GM21723 (cell line): ENCODE data around the gene CORO2B.
"Not testable (repeated sequence)": the region's sequence is repeated elsewhere in the genome, so short reads cannot be mapped to it uniquely, and the experiment has no call there.

ENCODE experiments used
- ATAC-seq: cut with Tn5 transposase; IDR thresholded peaks from one replicate; pipeline ENCODE4 v1.9.1; 2021; ENCODE audit warnings: mild to moderate bottlenecking, moderate library complexity; ENCODE audit not compliant: unreplicated experiment

The CORO2B gene

DNA sequence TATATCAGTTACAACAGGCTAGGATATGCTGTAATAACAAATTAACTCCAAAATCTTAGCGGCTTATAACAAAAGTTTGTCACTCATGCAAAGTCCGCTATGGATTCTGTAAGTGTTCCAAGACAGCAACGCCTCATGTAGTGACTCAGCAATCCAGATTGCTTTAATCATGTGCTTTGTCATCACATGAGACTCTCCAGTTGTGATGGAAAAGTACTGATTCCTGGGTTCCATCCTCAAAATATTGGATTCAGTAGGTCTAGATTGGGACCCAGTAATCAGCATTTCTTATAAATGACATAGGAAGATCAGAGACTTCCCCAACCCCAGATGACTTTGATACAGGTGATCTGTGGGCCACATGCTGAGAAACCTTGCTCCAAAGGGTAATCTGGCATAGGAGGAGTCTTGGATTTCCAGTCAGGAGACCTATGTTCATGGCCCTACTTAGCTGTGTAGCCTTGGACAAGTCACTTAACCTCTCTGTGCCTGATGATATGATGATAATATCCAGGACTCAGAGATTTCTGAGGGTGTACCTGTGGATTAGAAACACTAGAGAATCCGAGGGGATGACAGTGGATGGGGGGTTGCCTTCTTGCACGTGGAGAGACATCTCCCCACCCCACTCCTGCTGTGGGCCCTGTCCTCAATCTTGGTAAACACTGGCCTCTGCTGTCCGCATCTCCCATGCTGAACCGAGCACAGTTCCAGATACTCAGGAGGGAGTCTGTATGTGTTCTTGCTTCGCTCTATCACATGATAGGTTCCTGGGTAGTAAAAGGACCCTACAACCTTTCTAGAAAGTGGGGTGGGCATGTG, 65.5 kb downstream of the CORO2B start:
- ATAC-seq = no peak

- no peak for ATAC-seq
Measured at GRCh38 chr15:68644996-68645395, 66.2 kb downstream of the CORO2B start.

- no peak for ATAC-seq
Measured at GRCh38 chr15:68646156-68646555, 67.4 kb downstream of the CORO2B start.

GRCh38 chr15:68646696-68647095, 67.9 kb downstream of the CORO2B start:
- no peak for ATAC-seq

DNA sequence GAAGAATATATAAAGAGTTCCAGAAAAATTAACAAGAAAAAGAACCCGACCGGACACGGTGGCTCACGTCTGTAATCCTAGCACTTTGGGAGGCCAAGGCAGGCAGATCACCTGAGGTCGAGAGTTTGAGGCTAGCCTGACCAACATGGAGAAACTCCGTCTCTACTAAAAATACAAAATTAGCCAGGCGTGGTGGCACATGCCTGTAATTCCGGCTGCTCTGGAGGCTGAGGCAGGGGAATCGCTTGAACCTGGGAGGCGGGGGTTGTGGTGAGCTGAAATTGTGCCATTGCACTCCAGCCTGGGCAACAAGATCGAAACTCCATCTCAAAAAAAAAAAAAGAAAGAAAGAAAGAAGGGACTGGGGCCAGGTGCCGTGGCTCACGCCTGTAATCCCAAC, 68.6 kb downstream of the CORO2B start:
- not testable (repeated sequence) for ATAC-seq

- ATAC-seq = no peak
Measured at GRCh38 chr15:68650901-68651709, 72.3 kb downstream of the CORO2B start.

DNA sequence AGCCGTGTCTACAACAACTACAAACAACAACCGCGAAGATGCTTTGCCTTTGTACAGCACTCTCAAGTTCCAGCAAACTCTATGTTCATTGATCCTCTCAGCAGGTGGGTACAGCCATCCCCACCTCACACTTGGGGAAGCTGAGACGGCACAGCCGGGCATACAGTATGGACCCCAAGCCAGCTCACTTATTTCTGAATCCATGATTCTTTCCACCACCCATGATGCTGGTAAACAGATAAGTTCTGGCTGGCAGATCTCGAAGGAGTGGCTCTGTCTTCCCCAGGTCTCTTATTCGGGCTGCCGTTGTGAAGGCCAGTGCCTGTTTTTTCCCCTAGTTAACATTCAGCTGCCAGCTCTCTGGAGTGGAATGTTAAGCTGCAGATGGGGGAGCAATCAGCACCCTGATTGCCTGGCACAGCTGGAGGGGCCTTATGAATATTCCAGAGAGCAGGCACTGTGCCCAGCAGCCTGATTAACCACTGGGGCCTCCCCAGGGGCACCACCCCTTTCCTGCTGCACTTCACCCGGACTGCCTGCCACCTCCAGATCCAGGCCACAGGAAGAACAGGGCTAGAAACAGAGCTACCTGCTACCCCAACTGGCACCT, 73.2 kb downstream of the CORO2B start:
- ATAC-seq = no peak

GRCh38 chr15:68653031-68653635, 74.3 kb downstream of the CORO2B start:
- ATAC-seq = no peak

DNA sequence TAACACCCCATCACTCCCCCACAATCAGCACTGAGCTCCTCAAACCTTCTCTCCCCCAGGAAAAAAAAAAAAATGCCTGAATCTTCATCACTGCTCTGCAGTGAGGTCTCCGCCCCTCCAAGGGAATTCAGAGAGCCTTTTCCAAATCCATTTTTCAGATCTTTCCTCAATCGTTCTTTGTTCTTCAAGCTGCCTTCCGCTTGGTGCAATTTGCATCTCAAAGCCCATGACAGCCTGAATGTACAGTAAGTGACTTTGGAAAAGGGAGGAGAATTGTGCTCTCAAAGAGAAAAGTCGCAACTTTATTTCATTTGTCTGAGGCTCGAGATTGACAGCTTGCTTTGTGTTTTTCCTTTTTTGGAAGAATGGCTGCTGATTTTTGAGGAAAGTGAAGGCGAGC, 75.0 kb downstream of the CORO2B start:
- ATAC-seq = no peak

- no peak for ATAC-seq
Measured at GRCh38 chr15:68654786-68655560, 76.2 kb downstream of the CORO2B start.

GRCh38 chr15:68655686-68656437, 77.1 kb downstream of the CORO2B start:
- no peak for ATAC-seq

DNA sequence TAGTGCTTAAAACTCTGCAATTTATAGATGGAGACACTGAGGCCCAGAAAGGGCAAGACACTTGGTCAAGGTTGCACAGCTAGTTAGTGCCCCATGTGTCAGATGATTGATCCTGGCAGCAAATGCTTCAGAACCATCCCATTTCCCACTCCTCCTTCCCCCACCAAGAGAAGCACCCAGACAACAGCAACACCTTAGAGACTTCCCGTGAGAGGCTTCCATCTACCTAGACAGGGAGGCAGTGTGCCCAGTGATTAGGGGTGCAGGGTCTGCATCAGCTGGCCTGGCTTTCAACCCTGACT, 77.6 kb downstream of the CORO2B start:
- no peak for ATAC-seq

- ATAC-seq = no peak
Measured at GRCh38 chr15:68658151-68658550, 79.4 kb downstream of the CORO2B start.

DNA sequence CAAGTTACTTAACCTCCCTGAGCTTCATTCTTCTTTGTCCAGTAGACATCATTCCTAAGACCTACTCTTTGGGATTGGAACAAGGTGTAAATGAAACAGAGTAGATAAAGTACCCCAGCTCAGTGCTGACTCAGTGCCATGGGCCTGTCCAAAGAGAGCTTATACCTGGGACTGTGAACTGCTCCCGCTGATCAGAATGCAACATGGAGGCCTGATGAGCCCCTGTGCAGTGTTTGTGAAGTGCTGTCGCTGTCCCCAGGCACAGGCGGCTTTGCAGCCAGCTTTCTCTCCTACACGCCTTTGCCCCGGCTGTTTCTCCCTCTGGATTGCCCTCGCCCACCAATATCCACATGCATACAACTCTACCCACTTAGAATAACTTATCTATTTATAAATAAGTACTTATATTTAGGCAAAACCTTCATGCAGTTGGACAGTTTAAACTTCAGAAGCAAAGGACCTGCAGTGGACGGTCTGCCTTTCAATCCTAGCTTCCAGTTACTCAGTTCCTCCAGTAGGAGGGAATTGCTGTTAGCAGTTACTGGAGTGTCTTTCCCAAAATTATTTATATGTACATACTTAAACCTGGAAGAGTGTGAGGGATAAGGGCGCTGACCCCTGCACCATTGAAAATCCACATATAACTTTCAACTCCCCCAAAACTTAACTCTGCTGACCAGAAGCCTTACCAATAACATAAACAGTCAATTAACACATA, 80.0 kb downstream of the CORO2B start:
- ATAC-seq = no peak

- no peak for ATAC-seq
Measured at GRCh38 chr15:68663526-68663925, 84.7 kb downstream of the CORO2B start.

DNA sequence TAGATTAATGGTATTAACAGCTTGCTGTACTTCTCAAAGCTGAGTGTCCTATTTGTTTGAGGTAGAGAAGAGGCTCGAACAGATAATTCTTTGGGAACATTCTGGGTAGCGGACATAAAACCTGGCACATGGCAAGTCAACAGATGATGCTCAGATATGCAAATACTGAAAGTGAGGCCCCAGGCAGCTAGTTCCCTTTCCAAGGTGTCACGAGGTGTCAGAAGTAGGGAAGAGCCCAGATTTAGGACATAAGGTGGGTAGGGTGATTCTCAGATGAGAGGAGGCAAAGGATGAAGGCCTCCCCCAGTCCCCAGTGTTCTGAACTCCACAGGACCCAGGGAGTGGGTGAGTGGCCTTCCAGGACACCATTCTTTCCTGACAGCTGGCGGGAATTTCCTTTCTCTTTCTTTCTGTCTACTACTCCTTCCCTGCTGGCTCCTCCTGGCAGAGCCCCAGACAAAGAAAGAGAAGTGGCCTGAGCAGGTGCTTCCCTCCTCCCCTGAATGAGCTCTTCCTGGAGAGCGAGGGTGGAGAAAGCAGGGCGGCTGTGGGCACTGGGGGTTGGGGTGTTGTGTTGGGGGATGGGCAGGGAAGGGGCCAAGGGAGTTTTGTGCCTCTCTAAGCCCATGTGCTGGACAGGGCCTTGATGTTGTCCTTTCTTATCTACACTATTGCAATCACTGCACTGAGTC, 87.5 kb downstream of the CORO2B start:
- no peak for ATAC-seq

GRCh38 chr15:68666812-68667450, 88.1 kb downstream of the CORO2B start:
- ATAC-seq = no peak
